Muscle layer of duodenum (tissue), 2 donors: ENCODE results near the gene DAZL.

Experiments used
- H3K27ac ChIP-seq: one replicate; pipeline ENCODE4 v1.7.0; 2013; ENCODE audit warnings: mild to moderate bottlenecking, low read length
- H3K27me3 ChIP-seq: one replicate; pipeline ENCODE4 v1.7.0; 2013; ENCODE audit warnings: low read depth, mild to moderate bottlenecking, control low read depth, low read length
- H3K36me3 ChIP-seq, 2 donors: one replicate each; pipeline ENCODE4 v1.7.0; 2013; ENCODE audit warnings: low read length in 2 of 2, control low read depth in 1 of 2, mild to moderate bottlenecking in 1 of 2; ENCODE audit not compliant: insufficient read depth in 2 of 2, control insufficient read depth in 1 of 2
- H3K4me1 ChIP-seq, 2 donors: one replicate each; pipeline ENCODE4 v1.7.0; 2013; ENCODE audit warnings: low read length in 2 of 2, mild to moderate bottlenecking in 2 of 2, control low read depth in 1 of 2, moderate library complexity in 1 of 2; ENCODE audit not compliant: insufficient read depth in 2 of 2, control insufficient read depth in 1 of 2
- H3K4me3 ChIP-seq, 2 donors: one replicate each; pipeline ENCODE4 v1.7.0; 2013; ENCODE audit warnings: low read length in 2 of 2, low read depth in 1 of 2, mild to moderate bottlenecking in 1 of 2
- H3K9me3 ChIP-seq, 2 donors: one replicate each; pipeline ENCODE4 v1.7.0; 2013; ENCODE audit warnings: low read length in 2 of 2, control low read depth in 1 of 2, mild to moderate bottlenecking in 1 of 2; ENCODE audit not compliant: control insufficient read depth in 1 of 2
- donor health status: healthy.

The DAZL gene

DNA sequence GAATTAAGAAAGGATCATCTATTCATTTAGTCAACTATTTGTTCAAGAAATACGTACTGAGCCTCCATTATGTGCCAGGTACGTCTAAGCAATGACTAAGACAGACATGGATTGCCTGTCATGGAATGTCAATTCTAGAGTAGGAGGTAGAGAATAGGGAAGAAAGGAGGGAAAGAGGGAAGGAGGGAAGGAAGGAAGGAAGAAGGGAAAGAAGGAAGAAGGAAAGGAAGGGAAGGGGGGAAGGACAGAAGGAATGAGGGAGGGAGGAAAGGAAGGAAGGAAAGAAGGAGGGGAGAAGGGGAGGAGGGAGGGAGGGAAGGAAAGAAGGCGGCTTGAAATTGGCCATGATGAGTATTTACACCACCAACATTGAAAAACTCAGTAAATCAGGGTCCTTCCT, 52.5 kb downstream of the DAZL start:
- H3K4me3 ChIP-seq, result no peak overlapping the region
- H3K36me3 ChIP-seq, result no peaks in the 10 kb centered on the region
- peaks cover 0 to 5% of the 10 kb centered on the region in 2 donors for H3K4me1 ChIP-seq
- no peak overlapping the region for H3K27ac ChIP-seq
- H3K9me3 ChIP-seq, result no peaks in the 10 kb centered on the region
- no peaks in the 10 kb centered on the region for H3K27me3 ChIP-seq

DNA sequence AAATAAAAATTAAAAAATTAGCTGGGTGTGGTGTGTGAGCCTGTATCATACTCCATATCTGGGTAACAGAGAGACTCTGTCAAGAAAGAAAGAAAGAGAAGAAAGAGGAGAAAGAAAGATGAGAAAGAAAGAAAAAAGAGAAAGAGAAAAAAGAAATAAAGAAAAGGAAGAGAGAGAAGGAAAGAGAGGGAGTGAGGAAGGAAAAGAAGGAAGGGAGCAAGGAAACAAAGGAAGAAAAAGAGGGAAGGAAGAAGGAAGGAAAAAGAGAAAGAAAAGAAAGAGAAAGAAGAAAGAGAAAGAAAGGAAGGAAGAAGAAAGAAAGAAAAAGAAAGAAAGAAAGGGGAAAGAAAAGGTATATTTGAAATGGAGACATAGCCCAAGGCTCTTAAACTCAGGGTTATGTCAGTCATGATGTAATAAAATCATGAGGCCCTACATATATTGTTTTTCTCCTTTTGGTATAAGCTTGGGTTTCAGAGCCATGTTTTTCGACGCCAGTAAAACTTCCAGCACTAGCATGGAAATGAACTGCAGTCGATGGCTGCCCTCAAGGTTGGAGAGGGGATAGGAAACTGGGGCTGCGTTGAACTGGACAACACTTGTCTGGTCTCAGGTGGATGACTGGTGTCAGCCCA, 53.8 kb downstream of the DAZL start:
- Histone ChIP-seq H3K36me3 (no peaks in the 10 kb centered on the region), H3K27me3 (no peaks in the 10 kb centered on the region), H3K27ac (no peak overlapping the region), H3K4me3 (no peak overlapping the region), H3K4me1 (peaks cover 0 to 5% of the 10 kb centered on the region in 2 donors), H3K9me3 (no peaks in the 10 kb centered on the region)

DNA sequence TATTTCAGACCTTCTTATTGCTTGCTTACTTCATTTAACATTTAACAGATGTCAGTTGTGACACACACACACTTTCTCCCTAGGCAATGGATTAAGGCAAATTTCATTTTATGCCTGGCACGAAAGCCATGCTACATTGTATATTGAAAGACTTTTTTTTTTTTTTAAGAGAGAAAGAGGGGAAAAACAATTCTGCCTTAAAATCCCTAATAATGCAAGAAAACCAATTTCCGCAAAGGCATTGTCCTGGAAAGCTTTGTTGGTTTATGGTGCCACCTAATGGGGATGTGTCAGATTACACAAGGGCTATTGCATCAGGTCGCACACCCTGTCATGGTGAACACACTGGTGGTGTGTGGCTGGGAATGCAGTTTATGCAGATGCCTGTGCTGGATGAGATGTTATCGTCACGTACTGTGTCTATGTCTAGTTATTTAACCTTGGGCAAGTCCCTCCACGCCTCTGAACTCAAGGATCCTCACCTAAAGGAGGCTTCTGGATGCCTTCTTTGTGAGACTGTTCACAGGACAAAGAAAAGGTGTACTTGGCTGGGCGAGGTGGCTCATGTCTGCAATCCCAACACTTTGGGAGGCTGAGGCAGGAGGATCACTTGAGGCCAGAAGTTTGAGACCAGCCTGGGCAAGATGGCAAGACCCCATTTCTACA, 54.4 kb downstream of the DAZL start:
- Histone ChIP-seq H3K36me3 (no peaks in the 10 kb centered on the region), H3K4me1 (peaks cover 0 to 5% of the 10 kb centered on the region in 2 donors), H3K4me3 (peak overlapping the region in 1 of 2 donors; percentile 8), H3K27me3 (no peaks in the 10 kb centered on the region), H3K27ac (no peak overlapping the region), H3K9me3 (no peaks in the 10 kb centered on the region)

DNA sequence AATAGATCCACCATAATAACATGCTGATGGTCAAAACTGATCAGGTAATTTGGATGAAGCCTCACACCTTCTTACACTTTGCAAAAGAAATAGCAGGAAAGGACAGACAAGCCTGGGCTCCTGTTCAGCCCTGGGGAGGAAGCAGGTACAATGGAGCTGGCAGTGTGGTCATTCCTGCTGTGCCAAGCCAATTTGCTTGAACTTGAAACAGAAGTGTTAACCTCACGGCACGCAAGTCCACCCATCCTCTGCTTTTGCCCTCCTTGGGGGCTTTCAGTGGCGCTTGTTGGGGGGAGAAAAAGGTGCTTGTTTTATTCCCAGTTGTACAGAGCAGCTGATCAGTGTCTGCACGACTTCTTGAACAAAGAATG, 54.9 kb downstream of the DAZL start:
- Histone ChIP-seq H3K36me3 (no peaks in the 10 kb centered on the region), H3K4me3 (peak overlapping the region in 1 of 2 donors; percentile 8), H3K9me3 (no peaks in the 10 kb centered on the region), H3K27ac (no peak overlapping the region), H3K4me1 (peaks cover 0 to 5% of the 10 kb centered on the region in 2 donors), H3K27me3 (no peaks in the 10 kb centered on the region)

DNA sequence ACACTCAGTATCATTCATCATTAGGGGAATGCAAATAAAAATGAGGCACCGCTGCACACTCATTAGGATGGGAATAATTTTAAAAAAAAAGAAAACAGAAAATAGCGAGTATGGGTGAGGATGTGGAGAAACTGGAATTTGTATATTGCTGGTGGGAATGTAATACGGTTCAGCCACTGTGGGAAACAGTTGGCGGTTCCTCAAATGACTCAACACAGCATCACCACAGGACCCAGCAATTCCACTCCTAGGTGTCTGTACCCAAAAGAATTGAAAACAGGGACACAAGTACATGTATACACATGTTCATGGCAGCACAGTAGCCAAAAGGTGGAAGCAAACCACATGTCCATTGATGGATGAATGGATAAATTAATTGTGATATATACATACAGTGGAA, 56.5 kb downstream of the DAZL start:
- Histone ChIP-seq H3K9me3 (no peaks in the 10 kb centered on the region), H3K27me3 (no peaks in the 10 kb centered on the region), H3K27ac (no peak overlapping the region), H3K4me3 (no peak overlapping the region), H3K36me3 (no peaks in the 10 kb centered on the region), H3K4me1 (peaks cover 0 to 5% of the 10 kb centered on the region in 2 donors)

DNA sequence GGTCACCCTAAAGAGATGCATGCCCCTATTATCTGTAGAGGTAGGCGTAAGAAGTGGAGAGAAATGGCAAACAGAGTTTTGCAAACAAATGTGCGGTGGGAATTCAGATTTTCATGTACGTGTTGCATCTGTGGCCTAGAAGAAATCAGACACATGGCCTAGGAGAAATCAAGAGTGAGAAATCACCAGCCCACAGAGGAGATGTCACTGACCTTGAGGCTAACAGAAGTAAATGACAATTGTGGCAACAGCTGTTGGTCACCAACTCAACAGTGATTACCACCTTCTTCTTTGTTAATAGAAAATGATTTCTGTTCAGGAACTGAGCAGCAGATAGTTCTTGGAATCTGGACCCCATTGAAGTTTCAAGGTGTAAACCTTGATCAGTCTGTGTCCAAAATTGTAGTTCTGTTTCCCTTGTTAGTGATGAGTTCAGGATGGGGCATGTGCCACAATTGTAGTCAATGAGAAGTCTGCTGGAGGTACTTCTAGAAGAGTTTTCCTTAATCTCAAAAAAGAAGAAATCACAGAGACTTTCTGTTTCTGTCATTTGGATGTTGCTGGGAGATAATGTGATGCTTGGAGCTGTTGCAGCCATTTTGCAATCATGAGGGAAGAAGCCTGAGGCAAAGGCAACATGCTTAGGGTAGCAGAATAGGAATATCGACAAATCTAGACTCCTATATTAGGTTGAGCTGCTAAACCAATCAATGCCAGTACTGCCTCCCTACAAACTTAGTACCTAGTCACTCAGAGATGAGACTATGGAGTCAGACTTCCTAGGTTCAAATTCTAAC, 57.5 kb downstream of the DAZL start:
- H3K36me3 ChIP-seq, result no peaks in the 10 kb centered on the region
- H3K27ac ChIP-seq, result no peak overlapping the region
- no peaks in the 10 kb centered on the region for H3K9me3 ChIP-seq
- H3K27me3 ChIP-seq, result no peaks in the 10 kb centered on the region
- H3K4me1 ChIP-seq, result peaks cover 0 to 5% of the 10 kb centered on the region in 2 donors
- no peak overlapping the region for H3K4me3 ChIP-seq

DNA sequence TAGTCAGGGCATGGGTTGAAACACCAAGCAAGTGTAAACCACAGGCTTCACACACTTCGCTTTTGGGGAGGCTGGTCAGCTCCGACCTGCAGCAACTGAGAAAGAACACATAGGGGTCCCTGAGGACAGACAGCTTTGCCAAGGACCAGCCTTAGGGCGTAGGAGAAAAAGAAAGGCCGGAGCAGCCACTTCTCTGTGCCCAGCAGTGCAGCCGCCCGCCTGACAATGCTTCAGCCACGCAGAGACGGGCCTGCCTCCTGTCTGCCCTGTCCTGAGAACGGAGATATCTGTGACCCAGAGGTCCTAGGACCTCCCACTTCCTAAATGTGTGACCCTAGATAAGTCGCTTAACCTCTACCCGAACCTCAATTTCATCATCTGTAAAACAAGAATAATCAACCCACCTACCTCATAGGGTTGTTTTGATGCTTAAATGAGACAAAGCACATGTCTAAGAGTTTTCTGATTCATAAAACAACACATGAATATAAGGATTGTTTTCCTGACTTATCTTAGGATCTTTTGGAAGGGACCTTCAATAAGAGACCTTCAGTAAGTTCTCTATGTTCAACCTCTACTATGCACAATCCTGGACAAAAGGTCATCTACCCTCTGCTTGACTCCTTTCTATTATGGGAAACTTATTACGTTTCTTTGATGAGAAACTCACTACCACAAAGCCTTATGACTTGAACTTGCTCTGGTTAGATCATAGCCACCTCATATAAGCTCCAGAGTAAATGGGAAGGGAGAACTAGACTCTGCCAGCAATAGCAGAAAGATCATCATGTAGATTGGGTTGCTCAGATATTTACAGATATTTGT, 58.8 kb downstream of the DAZL start:
- no peak overlapping the region for H3K4me3 ChIP-seq
- H3K9me3 ChIP-seq, result no peaks in the 10 kb centered on the region
- H3K27me3 ChIP-seq, result no peaks in the 10 kb centered on the region
- no peaks in the 10 kb centered on the region for H3K36me3 ChIP-seq
- no peak overlapping the region for H3K27ac ChIP-seq
- peaks cover 0 to 5% of the 10 kb centered on the region in 2 donors for H3K4me1 ChIP-seq

DNA sequence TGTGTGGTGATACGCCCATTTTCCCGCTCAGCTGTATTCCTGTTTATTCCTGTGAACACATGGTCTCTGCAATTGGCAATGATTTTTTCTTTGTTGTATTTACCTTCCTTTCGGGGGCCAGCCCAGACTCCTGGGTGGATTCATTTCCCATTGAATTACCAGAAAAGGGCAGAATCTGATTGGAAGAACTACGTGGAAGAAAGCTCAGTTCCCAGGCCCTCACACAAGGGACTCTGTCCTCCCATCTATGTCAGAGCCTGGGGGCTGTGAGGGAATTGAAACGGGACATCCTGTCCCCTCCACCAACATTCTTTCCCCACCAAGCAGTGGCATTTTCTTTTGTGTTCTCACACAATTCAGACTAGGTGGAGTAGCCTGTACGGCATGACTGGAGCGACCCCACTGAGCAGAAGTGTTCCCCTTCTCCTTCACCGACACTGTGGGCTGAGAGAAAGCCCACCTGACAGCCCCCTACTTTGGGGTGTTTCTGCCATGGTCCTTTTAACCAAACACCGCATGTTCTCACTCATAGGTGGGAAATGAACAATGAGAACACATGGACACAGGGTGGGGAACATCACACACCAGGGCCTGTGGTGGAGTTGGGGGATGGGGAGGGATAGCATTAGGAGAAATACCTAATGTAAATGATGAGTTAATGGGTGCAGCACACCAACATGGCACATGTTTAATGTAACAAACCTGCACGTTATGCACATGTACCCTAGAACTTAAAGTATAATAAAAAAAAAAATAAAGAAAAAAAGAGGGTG, 59.6 kb downstream of the DAZL start:
- Histone ChIP-seq H3K4me1 (peaks cover 0 to 5% of the 10 kb centered on the region in 2 donors), H3K36me3 (no peaks in the 10 kb centered on the region), H3K9me3 (no peaks in the 10 kb centered on the region), H3K4me3 (no peak overlapping the region), H3K27me3 (no peaks in the 10 kb centered on the region), H3K27ac (no peak overlapping the region)

DNA sequence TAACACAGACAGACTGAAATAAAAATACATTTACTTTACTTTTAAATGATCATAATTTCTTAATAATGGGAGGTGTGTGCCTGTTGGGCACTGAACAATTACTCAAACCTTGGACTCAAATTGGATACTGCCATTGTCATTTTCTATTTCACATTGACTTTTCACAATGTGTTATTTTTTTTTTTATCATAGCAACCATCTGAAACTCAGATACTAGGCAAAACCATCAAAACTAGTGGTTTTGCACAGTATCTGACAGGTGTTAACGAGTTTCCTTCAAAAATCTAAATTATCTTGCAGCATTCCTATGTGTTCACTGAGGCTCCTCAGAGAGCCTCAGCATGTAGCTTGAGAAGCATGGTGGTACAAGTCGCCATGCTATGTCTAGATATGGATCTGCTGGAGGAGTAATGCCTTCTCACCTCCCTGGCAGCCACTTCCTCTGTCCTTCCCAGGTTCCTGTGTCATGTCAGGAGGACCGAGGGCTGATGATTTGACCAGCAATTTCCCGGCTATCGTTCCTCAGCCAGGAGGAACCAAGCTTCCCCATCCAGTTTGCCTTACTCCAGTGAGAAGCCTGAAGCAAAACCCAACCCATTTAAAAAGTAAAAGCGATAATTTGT, 61.9 kb downstream of the DAZL start:
- Histone ChIP-seq H3K27ac (no peak overlapping the region), H3K4me3 (no peak overlapping the region), H3K27me3 (no peaks in the 10 kb centered on the region), H3K36me3 (no peaks in the 10 kb centered on the region), H3K9me3 (no peaks in the 10 kb centered on the region), H3K4me1 (no peaks in the 10 kb centered on the region)

DNA sequence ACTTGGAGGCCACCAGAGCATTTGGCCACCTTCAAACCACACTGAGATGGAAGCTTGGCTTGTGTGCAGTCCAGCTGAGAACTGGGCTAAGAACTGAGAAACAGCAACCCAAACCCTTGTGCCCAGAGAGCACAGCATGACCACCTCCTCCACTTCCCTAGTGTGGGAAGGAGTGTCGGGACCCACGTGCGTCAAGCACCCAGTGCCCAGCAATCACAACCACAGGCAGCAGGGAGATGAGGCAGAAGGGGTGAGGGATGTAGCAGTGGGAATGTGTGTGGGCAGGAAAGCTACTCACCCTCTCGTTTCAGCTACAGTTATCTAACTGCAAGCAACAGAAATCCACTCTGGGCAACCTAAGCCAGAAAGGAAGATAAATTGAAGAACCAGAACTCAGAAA, 66.7 kb downstream of the DAZL start:
- no peaks in the 10 kb centered on the region for H3K9me3 ChIP-seq
- H3K4me1 ChIP-seq, result no peaks in the 10 kb centered on the region
- no peaks in the 10 kb centered on the region for H3K27me3 ChIP-seq
- no peaks in the 10 kb centered on the region for H3K36me3 ChIP-seq
- H3K4me3 ChIP-seq, result no peak overlapping the region
- no peak overlapping the region for H3K27ac ChIP-seq
